LNCaP clone FGC (cell line): ENCODE data around the gene VRK3.
A peak's percentile ranks its signal among the peaks of the same experiment; 100 is the strongest.

Source experiments
- DNase-seq: peaks from one replicate; pipeline ENCODE4 v3.0.0-alpha.2; 2011; ENCODE audit warnings: low read depth
- H3K4me3 ChIP-seq: 2 replicates; pipeline ENCODE4 v1.5.1; 2011; ENCODE audit warnings: mild to moderate bottlenecking, low read depth, low read length, control low read depth
- TF ChIP-seq, protein P1 (sequence below): IDR thresholded peaks from 2 replicates; pipeline ENCODE4 v1.5.1; 2012; ENCODE audit warnings: mild to moderate bottlenecking; ENCODE audit not compliant: control insufficient read depth, insufficient read depth; ENCODE audit errors: extremely low read depth

VRK3 gene

GRCh38 chr19:49988007-49988406 is 37.2 kb downstream of the VRK3 start:
- no peak for DNase-seq
- H3K4me3 ChIP-seq: no peak overlapping the region
- TF ChIP-seq, protein P1, sequence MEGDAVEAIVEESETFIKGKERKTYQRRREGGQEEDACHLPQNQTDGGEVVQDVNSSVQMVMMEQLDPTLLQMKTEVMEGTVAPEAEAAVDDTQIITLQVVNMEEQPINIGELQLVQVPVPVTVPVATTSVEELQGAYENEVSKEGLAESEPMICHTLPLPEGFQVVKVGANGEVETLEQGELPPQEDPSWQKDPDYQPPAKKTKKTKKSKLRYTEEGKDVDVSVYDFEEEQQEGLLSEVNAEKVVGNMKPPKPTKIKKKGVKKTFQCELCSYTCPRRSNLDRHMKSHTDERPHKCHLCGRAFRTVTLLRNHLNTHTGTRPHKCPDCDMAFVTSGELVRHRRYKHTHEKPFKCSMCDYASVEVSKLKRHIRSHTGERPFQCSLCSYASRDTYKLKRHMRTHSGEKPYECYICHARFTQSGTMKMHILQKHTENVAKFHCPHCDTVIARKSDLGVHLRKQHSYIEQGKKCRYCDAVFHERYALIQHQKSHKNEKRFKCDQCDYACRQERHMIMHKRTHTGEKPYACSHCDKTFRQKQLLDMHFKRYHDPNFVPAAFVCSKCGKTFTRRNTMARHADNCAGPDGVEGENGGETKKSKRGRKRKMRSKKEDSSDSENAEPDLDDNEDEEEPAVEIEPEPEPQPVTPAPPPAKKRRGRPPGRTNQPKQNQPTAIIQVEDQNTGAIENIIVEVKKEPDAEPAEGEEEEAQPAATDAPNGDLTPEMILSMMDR: no peak

DNA sequence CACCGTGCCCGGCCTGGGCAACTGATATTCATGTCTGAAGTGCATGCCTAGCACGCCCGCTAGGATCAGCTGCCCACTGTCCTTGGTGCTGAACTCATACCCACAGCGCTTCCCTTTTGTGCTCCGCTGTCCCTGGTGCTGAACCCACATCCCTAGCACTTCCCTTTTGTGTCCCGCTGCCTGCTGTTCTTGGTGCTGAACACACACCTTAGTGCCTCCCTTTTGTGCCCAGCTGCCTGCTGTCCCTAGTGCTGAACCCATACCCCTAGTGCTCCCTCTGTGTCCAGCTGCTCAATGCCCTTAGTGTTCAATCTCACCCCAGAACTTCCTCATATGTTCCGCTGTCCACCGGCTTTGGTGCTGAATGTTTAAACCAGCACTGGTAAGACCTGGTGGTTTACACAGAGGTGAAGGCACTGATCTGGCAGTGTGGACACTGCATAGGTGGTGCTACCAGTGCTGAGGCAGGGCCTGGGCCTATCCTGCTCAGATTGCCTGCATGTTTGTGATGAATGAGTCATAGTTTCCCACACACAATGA is 37.9 kb downstream of the VRK3 start:
- TF ChIP-seq, protein P1: no peak
- H3K4me3 ChIP-seq: no peak overlapping the region
- peak; percentile 97 for DNase-seq

DNA sequence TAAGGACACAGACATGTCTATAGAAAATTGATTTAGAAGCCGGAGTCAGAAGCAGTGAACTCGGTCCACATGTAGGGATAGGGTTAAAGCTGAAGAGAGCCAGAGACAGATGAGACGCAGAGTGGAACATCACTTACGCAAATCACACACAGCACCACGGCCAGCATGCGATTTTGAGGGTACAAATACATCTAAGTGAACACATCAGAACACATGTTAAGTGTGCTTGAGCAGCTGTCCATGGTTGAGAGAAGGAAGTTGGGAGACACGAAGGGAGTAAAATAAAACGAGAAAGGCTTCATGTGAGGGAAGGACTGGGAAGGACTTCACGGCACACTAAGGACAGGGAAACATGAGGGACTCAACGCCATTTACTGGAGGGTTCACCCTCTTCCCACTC is 38.8 kb downstream of the VRK3 start:
- no peak overlapping the region for H3K4me3 ChIP-seq
- TF ChIP-seq, protein P1: no peak
- DNase-seq: no peak

DNA sequence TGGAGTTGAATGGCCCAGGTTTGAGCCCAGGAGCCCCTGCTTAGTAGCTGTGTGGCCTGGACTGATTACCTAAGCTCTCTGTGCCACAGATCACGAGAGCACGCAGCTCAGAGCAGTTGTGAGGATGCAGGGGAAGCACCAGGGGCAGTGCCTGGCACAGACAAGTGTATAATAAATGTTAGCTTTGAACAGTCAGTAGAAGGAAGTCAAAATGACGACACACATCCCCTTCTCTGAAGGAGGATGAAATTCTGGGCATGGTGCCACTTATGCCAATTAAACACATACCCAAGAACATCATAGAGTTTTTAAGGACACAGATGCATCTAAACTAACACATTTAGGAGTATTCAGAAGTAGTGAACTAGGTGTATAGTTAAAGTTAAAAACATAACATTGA is 39.3 kb downstream of the VRK3 start:
- H3K4me3 ChIP-seq: no peak overlapping the region
- TF ChIP-seq, protein P1: no peak
- peak; percentile 72 for DNase-seq

DNA sequence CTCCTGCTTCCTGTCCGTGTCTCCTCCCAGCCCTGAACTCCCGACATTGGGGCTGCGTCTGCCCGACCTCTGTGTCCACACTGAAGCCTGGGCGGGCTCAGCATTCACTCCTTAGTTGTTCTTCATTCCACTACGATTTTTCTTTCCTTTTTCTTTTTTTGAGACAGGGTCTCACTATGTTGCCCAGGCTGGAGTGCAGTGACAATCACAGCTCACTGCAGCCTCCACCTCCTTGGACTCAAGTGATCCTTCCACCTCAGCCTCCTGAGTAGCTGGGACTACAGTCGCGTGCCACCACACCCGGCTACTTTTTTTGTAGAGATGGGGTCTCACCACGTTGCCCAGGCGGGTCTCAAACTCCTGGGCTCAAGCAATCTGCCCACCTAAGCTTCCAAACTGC is 40.7 kb downstream of the VRK3 start:
- no peak overlapping the region for H3K4me3 ChIP-seq
- TF ChIP-seq, protein P1: no peak
- no peak for DNase-seq

- no peak for DNase-seq
- TF ChIP-seq, protein P1: peak; percentile 78
- H3K4me3 ChIP-seq: no peak overlapping the region
These were observed 41.4 kb downstream of the VRK3 start for GRCh38 chr19:49983645-49984229.
